Epithelial cell of esophagus (primary cell): Measurements from ENCODE around the gene ACAP3.
A peak's percentile ranks its signal among the peaks of the same experiment; 100 is the strongest.

Source experiments
- DNase-seq: peaks from one replicate; pipeline ENCODE4 v3.0.0; 2010; ENCODE audit warnings: low read depth
- H3K4me3 ChIP-seq: 2 replicates; pipeline ENCODE4 v1.5.1; 2011; ENCODE audit warnings: mild to moderate bottlenecking, low read length, control low read depth
- TF ChIP-seq, protein P1 (sequence below): IDR thresholded peaks from 2 replicates; pipeline ENCODE4 v1.5.1; 2011; ENCODE audit warnings: low read depth, mild to moderate bottlenecking, low read length, control low read depth, inconsistent platforms; ENCODE audit not compliant: insufficient read depth; ENCODE audit errors: missing control alignments

ACAP3 gene

GRCh38 chr1:1347663-1348419 is 40.1 kb upstream of the ACAP3 start:
- TF ChIP-seq, protein P1, sequence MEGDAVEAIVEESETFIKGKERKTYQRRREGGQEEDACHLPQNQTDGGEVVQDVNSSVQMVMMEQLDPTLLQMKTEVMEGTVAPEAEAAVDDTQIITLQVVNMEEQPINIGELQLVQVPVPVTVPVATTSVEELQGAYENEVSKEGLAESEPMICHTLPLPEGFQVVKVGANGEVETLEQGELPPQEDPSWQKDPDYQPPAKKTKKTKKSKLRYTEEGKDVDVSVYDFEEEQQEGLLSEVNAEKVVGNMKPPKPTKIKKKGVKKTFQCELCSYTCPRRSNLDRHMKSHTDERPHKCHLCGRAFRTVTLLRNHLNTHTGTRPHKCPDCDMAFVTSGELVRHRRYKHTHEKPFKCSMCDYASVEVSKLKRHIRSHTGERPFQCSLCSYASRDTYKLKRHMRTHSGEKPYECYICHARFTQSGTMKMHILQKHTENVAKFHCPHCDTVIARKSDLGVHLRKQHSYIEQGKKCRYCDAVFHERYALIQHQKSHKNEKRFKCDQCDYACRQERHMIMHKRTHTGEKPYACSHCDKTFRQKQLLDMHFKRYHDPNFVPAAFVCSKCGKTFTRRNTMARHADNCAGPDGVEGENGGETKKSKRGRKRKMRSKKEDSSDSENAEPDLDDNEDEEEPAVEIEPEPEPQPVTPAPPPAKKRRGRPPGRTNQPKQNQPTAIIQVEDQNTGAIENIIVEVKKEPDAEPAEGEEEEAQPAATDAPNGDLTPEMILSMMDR: no peak
- H3K4me3 ChIP-seq: peak overlapping the region; percentile 73

DNA sequence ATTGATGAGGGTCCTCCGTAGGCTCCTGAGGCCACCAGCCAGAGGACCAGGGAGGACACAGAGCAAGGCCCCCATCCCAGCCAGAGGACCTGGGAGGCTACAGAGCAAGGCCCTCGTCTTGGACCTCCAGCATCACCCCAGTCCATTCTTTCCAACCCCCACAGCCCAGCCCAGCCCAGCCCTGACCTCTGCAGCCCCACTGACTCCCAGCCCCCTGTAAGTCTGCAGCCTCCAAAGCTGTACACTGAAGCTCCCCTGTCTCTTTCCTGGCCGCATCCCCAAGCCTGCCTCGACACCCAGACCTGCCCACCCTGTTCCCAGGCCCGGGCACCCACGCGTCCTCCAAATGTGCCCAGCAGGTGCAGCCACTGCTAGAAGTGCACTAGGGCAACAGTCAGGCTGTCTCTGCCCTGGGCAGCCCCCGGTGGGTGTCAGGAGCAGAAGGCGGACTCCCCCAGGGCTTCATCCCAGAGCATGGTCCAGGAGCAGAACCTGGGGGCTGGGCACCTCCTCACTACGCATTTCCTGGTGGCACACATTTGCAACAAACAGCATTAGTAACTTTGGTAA is 39.4 kb upstream of the ACAP3 start:
- H3K4me3 ChIP-seq: peak overlapping the region; percentile 73
- DNase-seq: no peak
- TF ChIP-seq, protein P1: no peak

More at GRCh38 chr1:1347663-1348419, 40.1 kb upstream of the ACAP3 start:
- DNase-seq: peak; percentile 54

GRCh38 chr1:1346501-1346890 is 38.8 kb upstream of the ACAP3 start:
- TF ChIP-seq, protein P1: no peak
- no peak overlapping the region for H3K4me3 ChIP-seq
- no peak for DNase-seq

DNA sequence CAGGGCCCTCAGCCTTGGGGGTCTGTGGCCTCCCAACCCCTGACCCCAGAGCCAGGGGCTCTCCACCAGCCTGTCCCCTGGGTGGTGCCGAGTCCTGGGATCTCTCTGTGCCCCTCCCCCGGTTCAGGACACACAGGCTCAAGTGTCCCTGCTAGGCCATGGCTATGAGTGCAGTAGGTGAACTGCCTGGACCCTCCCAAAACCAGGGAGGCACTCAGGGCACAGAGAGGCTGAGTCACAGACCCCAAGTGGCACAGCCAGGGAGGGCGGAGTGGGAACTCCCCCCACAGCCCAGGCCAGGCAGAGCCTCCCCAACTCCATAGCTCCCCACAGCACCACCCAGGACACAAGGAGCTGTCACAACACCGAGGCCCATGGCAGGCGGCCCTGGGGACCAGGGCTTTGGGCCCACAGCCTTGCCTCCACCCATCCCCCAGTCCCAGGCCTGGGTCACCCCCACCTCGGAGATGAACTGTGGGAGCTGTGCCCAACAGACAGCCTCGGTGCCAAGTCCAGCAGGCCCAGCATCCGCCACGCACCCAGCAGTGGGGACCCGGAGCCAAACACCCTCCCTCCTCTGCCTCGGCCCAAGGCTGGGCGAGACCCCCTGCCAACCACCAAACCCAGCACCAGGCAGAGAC is 38.2 kb upstream of the ACAP3 start:
- DNase-seq: no peak
- TF ChIP-seq, protein P1: no peak
- peak overlapping the region; percentile 37 for H3K4me3 ChIP-seq

DNA sequence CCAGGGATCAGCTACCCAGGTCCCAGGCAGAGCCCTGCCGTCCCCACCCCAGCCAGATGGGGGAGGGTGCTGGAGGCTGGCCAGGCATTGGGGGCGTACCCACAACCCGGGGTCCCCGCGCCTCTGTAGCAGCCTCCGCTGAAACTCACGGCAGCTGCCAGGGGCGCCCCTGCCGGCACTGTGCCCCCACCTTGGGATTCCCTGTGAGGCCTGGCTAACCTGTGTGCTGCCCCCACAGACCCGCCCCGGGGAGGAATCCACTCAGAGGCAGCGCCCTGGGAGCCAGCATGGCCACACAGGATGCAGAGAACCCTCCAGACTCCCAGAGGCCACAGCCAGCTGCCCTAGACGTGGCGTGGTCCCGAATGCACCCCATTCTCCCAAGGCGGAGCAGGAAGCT is 37.7 kb upstream of the ACAP3 start:
- no peak for DNase-seq
- TF ChIP-seq, protein P1: no peak
- H3K4me3 ChIP-seq: peak overlapping the region; percentile 37

GRCh38 chr1:1344655-1345361 is 37.1 kb upstream of the ACAP3 start:
- TF ChIP-seq, protein P1: peak; percentile 47
- H3K4me3 ChIP-seq: peak overlapping the region; percentile 37
- DNase-seq: peak; percentile 98
